Measurements from ENCODE around the gene HORMAD2. TPM values are rescaled to one million over a fixed set of nuclear protein-coding genes. Genes with fewer than 3 reads are reported as not detected.
A peak's percentile ranks its signal among the peaks of the same experiment; 100 is the strongest.

HORMAD2 gene
- total and polyA plus RNA-seq, 3 experiments from 2014 or later, result not detected

DNA sequence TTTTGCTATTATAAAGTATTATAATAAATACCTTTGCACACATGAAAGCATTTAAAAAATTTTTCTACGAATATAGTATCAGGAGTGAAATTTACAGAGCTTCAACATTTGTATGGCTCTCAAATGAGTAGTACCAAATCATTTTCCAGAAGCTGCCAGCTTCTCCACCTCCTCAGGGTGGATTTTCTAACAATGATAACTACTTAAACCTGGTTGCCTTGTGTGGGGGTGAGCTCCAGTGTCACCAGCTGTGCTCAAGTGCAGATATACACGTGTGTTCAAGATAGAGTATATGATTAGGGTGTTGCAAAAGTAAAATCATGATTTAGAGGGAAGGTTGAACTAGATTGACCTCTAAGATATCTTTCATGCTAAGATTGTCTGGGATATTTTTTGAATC, 48.2 kb downstream of the HORMAD2 start:
- Mint-ChIP-seq H3K4me3 (no peak overlapping the region), H3K36me3 (no peaks in the 10 kb centered on the region), H3K27me3 (peaks cover 8 to 16% of the 10 kb centered on the region in 2 donors), H3K27ac (no peak overlapping the region), H3K9me3 (no peaks in the 10 kb centered on the region), H3K4me1 (no peaks in the 10 kb centered on the region)
- ChIA-PET POLR2A (no interaction called here), CTCF (interaction anchor here (0.7 kb wide), 1 partner anchor 26 kb away, joined by 3 read pairs; no protein-coding TSS in a partner anchor)
- H3K27ac ChIP-seq (ENCODE audit: low read depth, low read length), result no peak overlapping the region
- no peak overlapping the region for H3K4me3 ChIP-seq (ENCODE audit: low read length)
- no peaks in the 10 kb centered on the region for H3K9me3 ChIP-seq (ENCODE audit: low read length)
- no peaks in the 10 kb centered on the region for H3K36me3 ChIP-seq (ENCODE audit: insufficient read depth, low read length)
- no peak for DNase-seq
- no peaks in the 10 kb centered on the region for H3K27me3 ChIP-seq (ENCODE audit: insufficient read depth, low read length, poor library complexity, severe bottlenecking)
- no peaks in the 10 kb centered on the region for H3K4me1 ChIP-seq (ENCODE audit: insufficient read depth, low read length)

- Mint-ChIP-seq H3K36me3 (no peaks in the 10 kb centered on the region), H3K27ac (peak overlapping the region in 1 of 8 donors; percentile 64), H3K27me3 (peaks cover 6 to 16% of the 10 kb centered on the region in 2 donors), H3K4me3 (no peak overlapping the region), H3K4me1 (no peaks in the 10 kb centered on the region), H3K9me3 (no peaks in the 10 kb centered on the region)
- Histone ChIP-seq H3K27me3 (ENCODE audit: insufficient read depth, low read length, poor library complexity, severe bottlenecking) (no peaks in the 10 kb centered on the region), H3K4me1 (ENCODE audit: insufficient read depth, low read length) (no peaks in the 10 kb centered on the region), H3K27ac (ENCODE audit: low read depth, low read length) (no peak overlapping the region), H3K4me3 (ENCODE audit: low read length) (no peak overlapping the region), H3K9me3 (ENCODE audit: low read length) (no peaks in the 10 kb centered on the region), H3K36me3 (ENCODE audit: insufficient read depth, low read length) (no peaks in the 10 kb centered on the region)
- CTCF ChIA-PET, result no interaction called here
- DNase-seq, result no peak
- POLR2A ChIA-PET, result no interaction called here
These were observed 49.4 kb downstream of the HORMAD2 start for GRCh38 chr22:30129636-30130035.

GRCh38 chr22:30132290-30132996, 52.2 kb downstream of the HORMAD2 start:
- H3K27ac ChIP-seq (ENCODE audit: low read depth, low read length), result no peak overlapping the region
- CTCF ChIA-PET, result no interaction called here
- H3K4me3 Mint-ChIP-seq, result no peak overlapping the region

GRCh38 chr22:30140414-30140813, 60.1 kb downstream of the HORMAD2 start:
- Mint-ChIP-seq H3K27me3 (peaks cover 2 to 29% of the 10 kb centered on the region in 2 donors), H3K36me3 (peaks cover 0 to 26% (median 5%) of the 10 kb centered on the region in 3 donors), H3K4me1 (no peaks in the 10 kb centered on the region), H3K9me3 (peaks cover 8 to 27% (median 22%) of the 10 kb centered on the region in 5 donors), H3K27ac (no peak overlapping the region), H3K4me3 (no peak overlapping the region)
- POLR2A ChIA-PET, result no interaction called here
- CTCF ChIA-PET, result no interaction called here
- Histone ChIP-seq H3K9me3 (ENCODE audit: low read length) (peaks cover 5% of the 10 kb centered on the region), H3K4me1 (ENCODE audit: insufficient read depth, low read length) (no peaks in the 10 kb centered on the region), H3K4me3 (ENCODE audit: low read length) (no peak overlapping the region), H3K36me3 (ENCODE audit: insufficient read depth, low read length) (no peaks in the 10 kb centered on the region), H3K27ac (ENCODE audit: low read depth, low read length) (no peak overlapping the region), H3K27me3 (ENCODE audit: insufficient read depth, low read length, poor library complexity, severe bottlenecking) (no peaks in the 10 kb centered on the region)
- no peak for DNase-seq

More at GRCh38 chr22:30132290-30132996, 52.2 kb downstream of the HORMAD2 start:
- no peaks in the 10 kb centered on the region for H3K4me1 ChIP-seq (ENCODE audit: insufficient read depth, low read length)
- no peaks in the 10 kb centered on the region for H3K4me1 Mint-ChIP-seq
- no peak overlapping the region for H3K27ac Mint-ChIP-seq
- no peaks in the 10 kb centered on the region for H3K36me3 ChIP-seq (ENCODE audit: insufficient read depth, low read length)
- no peak overlapping the region for H3K4me3 ChIP-seq (ENCODE audit: low read length)
- POLR2A ChIA-PET, result no interaction called here
- H3K27me3 Mint-ChIP-seq, result peaks cover 6 to 21% of the 10 kb centered on the region in 2 donors
- no peak for DNase-seq
- no peaks in the 10 kb centered on the region for H3K9me3 Mint-ChIP-seq
- H3K9me3 ChIP-seq (ENCODE audit: low read length), result no peaks in the 10 kb centered on the region
- no peaks in the 10 kb centered on the region for H3K27me3 ChIP-seq (ENCODE audit: insufficient read depth, low read length, poor library complexity, severe bottlenecking)
- no peaks in the 10 kb centered on the region for H3K36me3 Mint-ChIP-seq

DNA sequence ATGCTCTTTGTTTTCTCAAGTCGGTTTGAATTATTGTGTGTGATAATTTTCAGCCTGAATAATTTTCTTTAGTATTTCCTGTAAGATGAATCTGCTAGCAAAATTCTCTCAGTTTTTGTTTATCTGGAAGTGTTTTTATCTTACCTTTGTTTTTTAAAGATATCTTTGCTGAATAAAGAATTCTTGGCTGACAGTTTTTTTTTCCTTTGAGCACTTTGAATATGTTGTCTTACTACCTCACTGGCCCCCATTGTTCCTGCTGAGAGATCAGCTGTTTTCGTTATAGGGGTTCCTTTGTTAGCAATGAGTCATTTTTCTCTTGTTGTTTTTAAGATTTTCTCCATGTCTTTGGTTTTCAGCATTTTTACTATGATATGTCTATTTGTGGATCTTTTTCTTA, 63.0 kb downstream of the HORMAD2 start:
- POLR2A ChIA-PET, result no interaction called here
- Histone ChIP-seq H3K27me3 (ENCODE audit: insufficient read depth, low read length, poor library complexity, severe bottlenecking) (no peaks in the 10 kb centered on the region), H3K27ac (ENCODE audit: low read depth, low read length) (no peak overlapping the region), H3K36me3 (ENCODE audit: insufficient read depth, low read length) (no peaks in the 10 kb centered on the region), H3K4me3 (ENCODE audit: low read length) (no peak overlapping the region), H3K4me1 (ENCODE audit: insufficient read depth, low read length) (no peaks in the 10 kb centered on the region), H3K9me3 (ENCODE audit: low read length) (peaks cover 5% of the 10 kb centered on the region)
- H3K27me3 Mint-ChIP-seq, result peaks cover 2 to 43% of the 10 kb centered on the region in 2 donors
- CTCF ChIA-PET, result no interaction called here
- H3K4me3 Mint-ChIP-seq, result no peak overlapping the region
- H3K4me1 Mint-ChIP-seq, result no peaks in the 10 kb centered on the region
- DNase-seq, result no peak
- no peak overlapping the region for H3K27ac Mint-ChIP-seq
- peaks cover 8 to 27% (median 22%) of the 10 kb centered on the region in 5 donors for H3K9me3 Mint-ChIP-seq
- peaks cover 0 to 26% (median 5%) of the 10 kb centered on the region in 3 donors for H3K36me3 Mint-ChIP-seq

DNA sequence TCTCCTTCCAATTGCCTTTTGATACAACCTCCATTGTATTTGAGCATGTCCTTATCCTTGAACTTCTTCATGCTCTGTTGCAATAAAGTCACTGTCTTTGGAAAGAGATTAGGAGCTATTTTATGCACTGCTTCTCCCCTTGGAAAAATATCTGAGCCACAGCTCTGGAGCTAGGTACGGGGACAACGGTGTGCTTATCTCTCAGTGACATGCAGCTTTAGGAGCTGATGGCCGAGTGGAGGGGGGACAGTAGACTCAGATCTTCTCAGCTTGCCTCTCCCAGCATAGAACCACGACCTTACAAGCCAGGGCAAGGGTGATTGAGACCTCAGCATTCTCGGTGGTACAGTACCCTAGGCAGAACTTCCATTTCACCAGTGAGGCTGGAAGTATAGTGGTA, 64.1 kb downstream of the HORMAD2 start:
- peaks cover 0 to 26% (median 5%) of the 10 kb centered on the region in 3 donors for H3K36me3 Mint-ChIP-seq

DNA sequence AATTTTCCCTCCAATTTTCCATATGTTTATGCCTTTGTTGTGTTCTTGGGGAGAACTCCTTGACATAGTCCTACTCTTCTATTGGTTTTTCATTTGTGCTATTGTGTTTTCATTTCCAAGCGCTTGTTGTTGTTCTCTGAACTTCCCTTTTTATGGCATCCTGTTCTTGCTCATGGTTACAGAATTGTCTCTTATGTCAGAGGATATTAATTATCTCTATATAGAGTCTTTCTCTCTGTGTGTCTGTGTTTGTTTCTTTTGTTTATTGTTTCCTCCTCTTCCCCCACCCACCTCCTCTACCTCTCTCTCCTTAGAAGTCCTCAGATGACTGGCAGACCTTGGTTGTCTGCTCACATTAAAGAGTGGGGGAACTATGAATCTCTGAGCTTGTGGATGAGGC, 69.9 kb downstream of the HORMAD2 start:
- Mint-ChIP-seq H3K27me3 (peaks cover 4 to 22% of the 10 kb centered on the region in 2 donors), H3K4me1 (no peaks in the 10 kb centered on the region), H3K4me3 (no peak overlapping the region), H3K27ac (no peak overlapping the region), H3K36me3 (no peaks in the 10 kb centered on the region), H3K9me3 (peaks cover 0 to 6% (median 0%) of the 10 kb centered on the region in 5 donors)
- DNase-seq, result no peak
- Histone ChIP-seq H3K4me3 (ENCODE audit: low read length) (no peak overlapping the region), H3K27me3 (ENCODE audit: insufficient read depth, low read length, poor library complexity, severe bottlenecking) (no peaks in the 10 kb centered on the region), H3K9me3 (ENCODE audit: low read length) (no peaks in the 10 kb centered on the region), H3K27ac (ENCODE audit: low read depth, low read length) (no peak overlapping the region), H3K4me1 (ENCODE audit: insufficient read depth, low read length) (no peaks in the 10 kb centered on the region), H3K36me3 (ENCODE audit: insufficient read depth, low read length) (no peaks in the 10 kb centered on the region)
- ChIA-PET POLR2A (no interaction called here), CTCF (no interaction called here)

More for the DNA sequence above, 64.1 kb downstream of the HORMAD2 start:
- ChIA-PET CTCF (interaction anchor here (1.1 kb wide), 1 partner anchor 247 kb away, joined by 4 read pairs; no protein-coding TSS in a partner anchor), POLR2A (no interaction called here)
- no peak overlapping the region for H3K4me3 Mint-ChIP-seq
- Histone ChIP-seq H3K27ac (ENCODE audit: low read depth, low read length) (no peak overlapping the region), H3K36me3 (ENCODE audit: insufficient read depth, low read length) (no peaks in the 10 kb centered on the region), H3K4me3 (ENCODE audit: low read length) (no peak overlapping the region), H3K4me1 (ENCODE audit: insufficient read depth, low read length) (no peaks in the 10 kb centered on the region), H3K9me3 (ENCODE audit: low read length) (peaks cover 5% of the 10 kb centered on the region), H3K27me3 (ENCODE audit: insufficient read depth, low read length, poor library complexity, severe bottlenecking) (no peaks in the 10 kb centered on the region)
- H3K27ac Mint-ChIP-seq, result no peak overlapping the region
- peaks cover 2 to 44% of the 10 kb centered on the region in 2 donors for H3K27me3 Mint-ChIP-seq
- no peaks in the 10 kb centered on the region for H3K4me1 Mint-ChIP-seq
- DNase-seq, result no peak
- peaks cover 8 to 27% (median 22%) of the 10 kb centered on the region in 5 donors for H3K9me3 Mint-ChIP-seq

DNA sequence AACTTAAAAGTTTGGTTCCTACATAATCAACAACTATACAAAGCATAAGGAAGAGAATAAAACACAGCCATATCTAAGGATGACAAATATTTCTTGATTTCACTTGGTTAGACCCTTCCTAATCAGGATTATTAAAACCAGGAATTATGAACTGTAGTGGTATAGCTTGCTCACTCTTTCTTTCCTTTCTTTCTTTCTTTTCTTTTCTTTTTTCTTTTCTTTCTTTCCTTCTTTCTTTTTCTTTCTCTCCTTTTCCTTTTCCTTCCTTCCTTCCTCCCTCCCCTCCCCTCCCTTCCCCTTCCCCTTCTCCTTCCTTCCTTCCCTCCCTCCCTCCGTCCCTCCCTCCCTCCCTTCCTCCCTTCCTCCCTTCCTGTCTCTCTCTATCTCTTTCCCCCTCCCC, 78.0 kb downstream of the HORMAD2 start:
- Mint-ChIP-seq H3K36me3 (peaks cover 0 to 6% (median 0%) of the 10 kb centered on the region in 3 donors), H3K27ac (no peak overlapping the region), H3K9me3 (no peaks in the 10 kb centered on the region), H3K27me3 (peaks cover 1 to 15% of the 10 kb centered on the region in 2 donors), H3K4me3 (no peak overlapping the region), H3K4me1 (peaks cover 4 to 13% (median 8%) of the 10 kb centered on the region in 3 donors)
- ChIA-PET POLR2A (no interaction called here), CTCF (no interaction called here)
- DNase-seq, result no peak
- Histone ChIP-seq H3K27me3 (ENCODE audit: insufficient read depth, low read length, poor library complexity, severe bottlenecking) (no peaks in the 10 kb centered on the region), H3K27ac (ENCODE audit: low read depth, low read length) (no peak overlapping the region), H3K4me3 (ENCODE audit: low read length) (no peak overlapping the region), H3K9me3 (ENCODE audit: low read length) (no peaks in the 10 kb centered on the region), H3K4me1 (ENCODE audit: insufficient read depth, low read length) (no peaks in the 10 kb centered on the region), H3K36me3 (ENCODE audit: insufficient read depth, low read length) (no peaks in the 10 kb centered on the region)

Data from CD8-positive, alpha-beta memory T cell (primary cell).